Mesenchymal stem cell (in vitro differentiated cells and primary cell): ENCODE measurements around the gene ADISSP.

ENCODE experiments used
- DNase-seq: peaks from one replicate; pipeline ENCODE4 v3.0.0-alpha.2; 2013
- H2AFZ ChIP-seq: one replicate; pipeline ENCODE4 v1.6.1; 2013; ENCODE audit warnings: low read depth, mild to moderate bottlenecking, control low read depth, inconsistent platforms, low read length, moderate library complexity
- H2AK5ac ChIP-seq: 2 replicates; pipeline ENCODE4 v1.6.1; 2013; ENCODE audit warnings: low read length, moderate library complexity, mild to moderate bottlenecking, inconsistent platforms; ENCODE audit not compliant: severe bottlenecking
- H2BK120ac ChIP-seq: one replicate; pipeline ENCODE4 v1.6.1; 2013; ENCODE audit warnings: low read depth, mild to moderate bottlenecking, inconsistent platforms, low read length, moderate library complexity
- H2BK12ac ChIP-seq, 2 experiments: one replicate each; pipeline ENCODE4 v1.6.1; 2013; ENCODE audit warnings: inconsistent platforms in 2 of 2, low read length in 2 of 2, mild to moderate bottlenecking in 2 of 2, moderate library complexity in 2 of 2, control low read depth in 1 of 2
- H2BK15ac ChIP-seq: one replicate; pipeline ENCODE4 v1.6.1; 2013; ENCODE audit warnings: mild to moderate bottlenecking, low read depth, inconsistent platforms; ENCODE audit not compliant: poor library complexity, severe bottlenecking
- H2BK5ac ChIP-seq: 2 replicates; pipeline ENCODE4 v1.6.1; 2013; ENCODE audit warnings: low read depth, mild to moderate bottlenecking, low read length, control low read depth, inconsistent platforms; ENCODE audit not compliant: poor library complexity, severe bottlenecking
- H3K14ac ChIP-seq, 2 experiments: one replicate each; pipeline ENCODE4 v1.6.1; 2013; ENCODE audit warnings: inconsistent platforms in 2 of 2, low read length in 2 of 2, control low read depth in 1 of 2, mild to moderate bottlenecking in 1 of 2, moderate library complexity in 1 of 2
- H3K18ac ChIP-seq, 2 experiments: one replicate each; pipeline ENCODE4 v1.6.1; 2013; ENCODE audit warnings: inconsistent platforms in 2 of 2, low read length in 2 of 2, control low read depth in 1 of 2, low read depth in 1 of 2, mild to moderate bottlenecking in 1 of 2
- H3K23ac ChIP-seq, 2 experiments: one replicate each; pipeline ENCODE4 v1.6.1; 2013; ENCODE audit warnings: inconsistent platforms in 2 of 2, low read length in 2 of 2, mild to moderate bottlenecking in 2 of 2, moderate library complexity in 2 of 2, control low read depth in 1 of 2
- H3K27ac ChIP-seq: 2 replicates; pipeline ENCODE4 v1.5.1; 2013; ENCODE audit warnings: mild to moderate bottlenecking, moderate library complexity, low read length, control low read depth, inconsistent platforms; ENCODE audit not compliant: poor library complexity, severe bottlenecking
- H3K27me3 ChIP-seq, 2 experiments: 2 replicates each; pipeline versions ENCODE4 v1.6.1 to v1.7.0; 2013; ENCODE audit warnings: low read length in 2 of 2, mild to moderate bottlenecking in 2 of 2, moderate library complexity in 2 of 2, control low read depth in 1 of 2, inconsistent platforms in 1 of 2; ENCODE audit not compliant: control insufficient read depth in 1 of 2, insufficient read depth in 1 of 2
- H3K36me3 ChIP-seq, 2 experiments: 2 replicates each; pipeline versions ENCODE4 v1.6.1 to v1.7.0; 2013; ENCODE audit warnings: low read length in 2 of 2, control low read depth in 1 of 2, inconsistent platforms in 1 of 2, low read depth in 1 of 2, mild to moderate bottlenecking in 1 of 2; ENCODE audit not compliant: insufficient read depth in 2 of 2, control insufficient read depth in 1 of 2
- H3K4ac ChIP-seq, 2 experiments: one replicate each; pipeline ENCODE4 v1.6.1; 2013; ENCODE audit warnings: inconsistent platforms in 2 of 2, low read length in 2 of 2, mild to moderate bottlenecking in 2 of 2, moderate library complexity in 2 of 2, control low read depth in 1 of 2, low read depth in 1 of 2
- H3K4me1 ChIP-seq: 2 replicates; pipeline ENCODE4 v1.6.1; 2013; ENCODE audit warnings: low read depth, low read length, control low read depth; ENCODE audit not compliant: control insufficient read depth, insufficient read depth
- H3K4me2 ChIP-seq: 2 replicates; pipeline ENCODE4 v1.6.1; 2013; ENCODE audit warnings: low read length, mild to moderate bottlenecking, inconsistent platforms; ENCODE audit not compliant: poor library complexity, severe bottlenecking
- H3K4me3 ChIP-seq, 2 experiments: 2 replicates each; pipeline versions ENCODE4 v1.5.1 to v1.7.0; 2013; ENCODE audit warnings: low read length in 2 of 2, mild to moderate bottlenecking in 2 of 2, control low read depth in 1 of 2, low read depth in 1 of 2; ENCODE audit not compliant: insufficient read depth in 1 of 2
- H3K79me1 ChIP-seq: replicated peaks from 2 replicates; pipeline ENCODE4 v1.6.1; 2013; ENCODE audit warnings: mild to moderate bottlenecking, control low read depth, low read length, inconsistent platforms; ENCODE audit not compliant: poor library complexity, severe bottlenecking
- H3K9ac ChIP-seq: 2 replicates; pipeline ENCODE4 v1.7.0; 2013; ENCODE audit warnings: mild to moderate bottlenecking, low read length, moderate library complexity
- H3K9me3 ChIP-seq: 2 replicates; pipeline ENCODE4 v1.7.0; 2013; ENCODE audit warnings: mild to moderate bottlenecking, low read length; ENCODE audit not compliant: control insufficient read depth
- H4K8ac ChIP-seq: one replicate; pipeline ENCODE4 v1.6.1; 2013; ENCODE audit warnings: inconsistent platforms, mild to moderate bottlenecking, low read length, moderate library complexity
- H4K91ac ChIP-seq: one replicate; pipeline ENCODE4 v1.6.1; 2013; ENCODE audit warnings: mild to moderate bottlenecking, low read length, inconsistent platforms
- WGBS: methylation state at CpG from one replicate; pipeline ENCODE4 v1.1.7; 2013; ENCODE audit warnings: mixed read lengths; 5-methylcytosine and 5-hydroxymethylcytosine counted together

The ADISSP gene

GRCh38 chr20:3719046-3719445 is 48.5 kb downstream of the ADISSP start:
- H3K4me1 ChIP-seq: no peaks in the 10 kb centered on the region
- no peak overlapping the region for H2BK15ac ChIP-seq
- H2BK120ac ChIP-seq: no peak overlapping the region
- H3K36me3 ChIP-seq: no peaks in the 10 kb centered on the region
- no peaks in the 10 kb centered on the region for H3K9me3 ChIP-seq
- H3K14ac ChIP-seq: no peak overlapping the region
- H3K4ac ChIP-seq: no peak overlapping the region
- H3K18ac ChIP-seq: no peak overlapping the region
- 99% methylated on average over 3 of the region's 4 CpGs for WGBS
- no peak overlapping the region for H3K4me3 ChIP-seq
- H3K23ac ChIP-seq: no peak overlapping the region
- no peak overlapping the region for H2BK5ac ChIP-seq
- H4K91ac ChIP-seq: no peak overlapping the region
- H3K4me2 ChIP-seq: no peak overlapping the region
- no peak overlapping the region for H2AFZ ChIP-seq
- no peak overlapping the region for H3K9ac ChIP-seq
- H2BK12ac ChIP-seq: no peak overlapping the region
- no peaks in the 10 kb centered on the region for H3K79me1 ChIP-seq
- H3K27me3 ChIP-seq: peaks cover 3 to 10% of the 10 kb centered on the region in 2 experiments
- no peak for DNase-seq
- H4K8ac ChIP-seq: no peak overlapping the region
- no peak overlapping the region for H2AK5ac ChIP-seq
- no peak overlapping the region for H3K27ac ChIP-seq

DNA sequence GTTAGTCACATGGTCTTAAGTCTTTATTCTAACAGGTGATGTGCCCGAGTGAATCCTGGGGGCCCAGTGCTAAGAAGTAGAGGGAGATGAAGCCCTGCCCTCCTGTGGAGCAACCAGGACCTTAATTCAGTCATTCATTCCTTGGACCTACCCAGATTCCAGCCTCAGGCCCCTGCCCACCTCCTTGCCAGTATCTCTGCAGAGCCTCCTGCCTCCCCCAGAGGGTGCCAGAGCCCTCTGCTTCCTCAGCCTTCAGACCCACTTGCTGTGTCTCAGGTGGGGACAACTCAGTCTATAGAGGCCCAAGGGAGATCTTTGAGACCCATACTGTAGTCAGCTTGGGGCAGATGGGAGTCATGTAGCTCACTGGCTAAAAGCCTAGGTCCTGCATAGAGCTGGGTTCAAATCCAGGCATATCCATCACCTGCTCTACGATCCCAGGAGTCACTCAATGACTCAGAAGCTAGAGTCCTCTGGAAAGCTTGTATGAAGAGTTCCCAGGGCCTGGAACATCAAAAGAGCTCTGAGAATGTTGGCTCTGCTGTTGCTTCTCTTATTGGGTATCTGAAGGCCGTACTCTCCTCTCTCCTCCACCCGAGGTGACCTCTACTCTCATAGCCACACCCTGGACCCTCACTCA is 51.2 kb downstream of the ADISSP start:
- Histone ChIP-seq H3K23ac (no peak overlapping the region), H3K18ac (no peak overlapping the region), H2BK15ac (no peak overlapping the region), H2AK5ac (no peak overlapping the region), H3K4me3 (no peak overlapping the region), H2BK5ac (no peak overlapping the region), H3K4me2 (no peak overlapping the region), H3K79me1 (no peaks in the 10 kb centered on the region), H3K14ac (no peak overlapping the region), H3K27me3 (peaks cover 8 to 10% of the 10 kb centered on the region in 2 experiments), H2BK120ac (no peak overlapping the region), H3K27ac (no peak overlapping the region), H3K4me1 (no peaks in the 10 kb centered on the region), H3K36me3 (no peaks in the 10 kb centered on the region), H4K8ac (no peak overlapping the region), H2AFZ (no peak overlapping the region), H2BK12ac (no peak overlapping the region), H3K9me3 (no peaks in the 10 kb centered on the region), H3K4ac (no peak overlapping the region), H4K91ac (no peak overlapping the region), H3K9ac (no peak overlapping the region)
- WGBS: 59% methylated on average over 4 of the region's 4 CpGs
- peak; percentile 62 for DNase-seq

GRCh38 chr20:3714092-3714491 is 53.5 kb downstream of the ADISSP start:
- H3K27me3 ChIP-seq: peaks cover 0 to 5% of the 10 kb centered on the region in 2 experiments
- no peak overlapping the region for H3K27ac ChIP-seq
- H3K4me2 ChIP-seq: no peak overlapping the region
- H2BK120ac ChIP-seq: no peak overlapping the region
- no peak for DNase-seq
- no peak overlapping the region for H4K8ac ChIP-seq
- no peak overlapping the region for H3K23ac ChIP-seq
- no peak overlapping the region for H3K4ac ChIP-seq
- no peak overlapping the region for H3K9ac ChIP-seq
- H3K18ac ChIP-seq: no peak overlapping the region
- H3K79me1 ChIP-seq: no peaks in the 10 kb centered on the region
- H3K9me3 ChIP-seq: no peaks in the 10 kb centered on the region
- no peak overlapping the region for H2BK15ac ChIP-seq
- no peak overlapping the region for H2AK5ac ChIP-seq
- H2AFZ ChIP-seq: no peak overlapping the region
- peaks cover 8% of the 10 kb centered on the region for H3K4me1 ChIP-seq
- H2BK5ac ChIP-seq: no peak overlapping the region
- no peak overlapping the region for H2BK12ac ChIP-seq
- H4K91ac ChIP-seq: no peak overlapping the region
- 91% methylated on average over 4 of the region's 4 CpGs for WGBS
- H3K14ac ChIP-seq: no peak overlapping the region
- no peak overlapping the region for H3K4me3 ChIP-seq
- no peaks in the 10 kb centered on the region for H3K36me3 ChIP-seq

- no peak within 1 kb of the TSS for H2BK15ac ChIP-seq
- no peak within 1 kb of the TSS for H2BK12ac ChIP-seq
- H3K4ac ChIP-seq: no peak within 1 kb of the TSS
- H3K4me2 ChIP-seq: no peak within 1 kb of the TSS
- H3K27ac ChIP-seq: no peak within 1 kb of the TSS
- no peaks in the 10 kb centered on the region for H3K36me3 ChIP-seq
- H4K8ac ChIP-seq: no peak within 1 kb of the TSS
- H3K4me3 ChIP-seq: no peak within 1 kb of the TSS
- no peak within 1 kb of the TSS for H2BK5ac ChIP-seq
- H3K14ac ChIP-seq: no peak within 1 kb of the TSS
- peaks cover 0 to 9% of the 10 kb centered on the region in 2 experiments for H3K27me3 ChIP-seq
- no peak within 1 kb of the TSS for H3K18ac ChIP-seq
- H3K9me3 ChIP-seq: no peaks in the 10 kb centered on the region
- no peak within 1 kb of the TSS for H2BK120ac ChIP-seq
- H3K9ac ChIP-seq: peak within 1 kb of the TSS; percentile 53
- peaks cover 8% of the 10 kb centered on the region for H3K4me1 ChIP-seq
- no peaks in the 10 kb centered on the region for H3K79me1 ChIP-seq
- H2AFZ ChIP-seq: no peak within 1 kb of the TSS
- WGBS: 83% methylated on average over 12 of the region's 15 CpGs
- H2AK5ac ChIP-seq: no peak within 1 kb of the TSS
- no peak within 1 kb of the TSS for H3K23ac ChIP-seq
- no peak for DNase-seq
- no peak within 1 kb of the TSS for H4K91ac ChIP-seq
Measured at GRCh38 chr20:3712279-3712873, 55.2 kb downstream of the ADISSP start, which contains the start of gene SIGLEC1. Gene SIGLEC1 (minus strand): TSS chr20:3712600. CDS start chr20:3707128, 5,472 bp downstream.
